ENCODE data around the gene LRRTM4.

DNA sequence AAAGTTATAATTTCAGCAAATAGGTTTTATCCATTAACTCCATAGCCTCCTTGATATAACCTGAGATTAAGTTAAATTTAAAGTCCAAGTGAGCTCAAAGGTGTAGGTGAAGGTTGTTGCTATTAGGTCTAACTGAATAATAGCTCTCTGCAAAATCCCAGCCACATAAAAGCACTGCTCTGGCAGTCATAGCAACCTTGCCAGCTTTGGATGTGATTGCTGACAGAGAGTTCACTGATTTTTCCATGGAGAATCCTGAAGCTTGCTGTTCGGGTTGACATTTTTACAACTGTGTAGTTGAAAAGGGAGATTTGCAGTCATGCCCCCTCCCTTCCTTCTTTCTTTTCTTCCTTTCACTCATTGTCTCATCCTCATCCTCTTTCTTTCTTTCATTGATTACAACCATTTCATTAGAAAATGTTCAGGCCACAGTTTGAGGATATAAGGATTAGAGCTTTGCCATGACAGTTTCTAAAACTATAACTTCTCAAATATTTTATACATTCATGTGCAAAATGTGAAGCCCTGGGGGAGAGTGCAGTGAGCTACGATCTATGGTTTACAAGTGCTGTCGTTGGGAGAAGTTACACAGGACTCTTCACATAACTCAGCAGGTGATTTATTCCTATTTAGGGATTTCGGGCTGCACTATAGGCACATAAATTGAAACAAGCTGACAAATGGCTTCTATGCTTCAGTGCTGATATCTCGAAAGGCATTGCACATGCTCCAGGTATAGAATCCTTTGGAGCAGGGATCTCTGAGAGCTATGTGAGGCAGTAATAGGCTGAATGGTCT lies 193.8 kb downstream of the LRRTM4 start:
- TF ChIP-seq, protein P1, sequence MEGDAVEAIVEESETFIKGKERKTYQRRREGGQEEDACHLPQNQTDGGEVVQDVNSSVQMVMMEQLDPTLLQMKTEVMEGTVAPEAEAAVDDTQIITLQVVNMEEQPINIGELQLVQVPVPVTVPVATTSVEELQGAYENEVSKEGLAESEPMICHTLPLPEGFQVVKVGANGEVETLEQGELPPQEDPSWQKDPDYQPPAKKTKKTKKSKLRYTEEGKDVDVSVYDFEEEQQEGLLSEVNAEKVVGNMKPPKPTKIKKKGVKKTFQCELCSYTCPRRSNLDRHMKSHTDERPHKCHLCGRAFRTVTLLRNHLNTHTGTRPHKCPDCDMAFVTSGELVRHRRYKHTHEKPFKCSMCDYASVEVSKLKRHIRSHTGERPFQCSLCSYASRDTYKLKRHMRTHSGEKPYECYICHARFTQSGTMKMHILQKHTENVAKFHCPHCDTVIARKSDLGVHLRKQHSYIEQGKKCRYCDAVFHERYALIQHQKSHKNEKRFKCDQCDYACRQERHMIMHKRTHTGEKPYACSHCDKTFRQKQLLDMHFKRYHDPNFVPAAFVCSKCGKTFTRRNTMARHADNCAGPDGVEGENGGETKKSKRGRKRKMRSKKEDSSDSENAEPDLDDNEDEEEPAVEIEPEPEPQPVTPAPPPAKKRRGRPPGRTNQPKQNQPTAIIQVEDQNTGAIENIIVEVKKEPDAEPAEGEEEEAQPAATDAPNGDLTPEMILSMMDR (IDR thresholded peaks at IDR 0.05): no peak
- TF ChIP-seq POLR2AphosphoS5 (IDR thresholded peaks at IDR 0.05; ENCODE audit: low read depth, low read length): no peak
- no peak for TF ChIP-seq SIN3A (IDR thresholded peaks at IDR 0.05; ENCODE audit: borderline replicate concordance, insufficient read depth, low read depth, low read length)
